GM19023 (cell line): ENCODE data around the gene RUBCNL.
"Not testable (repeated sequence)": the region's sequence is repeated elsewhere in the genome, so short reads cannot be mapped to it uniquely, and the experiment has no call there.

Experiments used
- ATAC-seq: cut with Tn5 transposase; IDR thresholded peaks from one replicate; pipeline ENCODE4 v1.9.1; 2021; ENCODE audit warnings: mild to moderate bottlenecking, moderate library complexity; ENCODE audit not compliant: unreplicated experiment

RUBCNL gene, protein sequence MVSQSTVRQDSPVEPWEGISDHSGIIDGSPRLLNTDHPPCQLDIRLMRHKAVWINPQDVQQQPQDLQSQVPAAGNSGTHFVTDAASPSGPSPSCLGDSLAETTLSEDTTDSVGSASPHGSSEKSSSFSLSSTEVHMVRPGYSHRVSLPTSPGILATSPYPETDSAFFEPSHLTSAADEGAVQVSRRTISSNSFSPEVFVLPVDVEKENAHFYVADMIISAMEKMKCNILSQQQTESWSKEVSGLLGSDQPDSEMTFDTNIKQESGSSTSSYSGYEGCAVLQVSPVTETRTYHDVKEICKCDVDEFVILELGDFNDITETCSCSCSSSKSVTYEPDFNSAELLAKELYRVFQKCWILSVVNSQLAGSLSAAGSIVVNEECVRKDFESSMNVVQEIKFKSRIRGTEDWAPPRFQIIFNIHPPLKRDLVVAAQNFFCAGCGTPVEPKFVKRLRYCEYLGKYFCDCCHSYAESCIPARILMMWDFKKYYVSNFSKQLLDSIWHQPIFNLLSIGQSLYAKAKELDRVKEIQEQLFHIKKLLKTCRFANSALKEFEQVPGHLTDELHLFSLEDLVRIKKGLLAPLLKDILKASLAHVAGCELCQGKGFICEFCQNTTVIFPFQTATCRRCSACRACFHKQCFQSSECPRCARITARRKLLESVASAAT

GRCh38 chr13:46387064-46387851, at the start of gene RUBCNL:
TSS of gene RUBCNL (minus strand) at chr13:46387252. CDS start at chr13:46372475, 14,777 bp downstream.
- ATAC-seq, result peak; percentile 34

GRCh38 chr13:46429558-46429957, 42.5 kb upstream of the RUBCNL start:
- not testable (repeated sequence) for ATAC-seq

DNA sequence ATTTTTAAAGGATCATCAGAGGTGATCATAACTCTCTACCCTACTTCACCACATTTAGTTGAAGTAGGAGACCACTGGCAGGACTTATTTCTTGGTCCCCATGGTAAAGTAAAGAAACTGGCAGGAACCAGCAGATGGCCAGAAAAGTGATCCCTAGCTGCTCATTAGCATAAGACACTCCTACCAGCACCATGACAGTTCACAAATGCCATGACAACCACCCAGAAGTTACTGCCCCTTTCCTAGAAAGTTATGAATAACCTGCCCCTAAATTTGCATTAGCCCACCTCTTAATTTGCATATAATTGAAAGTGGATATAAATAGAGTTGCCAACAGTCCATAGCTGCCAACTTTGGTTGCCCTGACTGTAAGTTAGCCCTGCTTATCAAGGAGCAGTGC, 18.4 kb upstream of the RUBCNL start:
- ATAC-seq, result no peak

GRCh38 chr13:46404733-46405100, 17.7 kb upstream of the RUBCNL start:
- ATAC-seq, result no peak

GRCh38 chr13:46403851-46404732, 17.0 kb upstream of the RUBCNL start:
- no peak for ATAC-seq

DNA sequence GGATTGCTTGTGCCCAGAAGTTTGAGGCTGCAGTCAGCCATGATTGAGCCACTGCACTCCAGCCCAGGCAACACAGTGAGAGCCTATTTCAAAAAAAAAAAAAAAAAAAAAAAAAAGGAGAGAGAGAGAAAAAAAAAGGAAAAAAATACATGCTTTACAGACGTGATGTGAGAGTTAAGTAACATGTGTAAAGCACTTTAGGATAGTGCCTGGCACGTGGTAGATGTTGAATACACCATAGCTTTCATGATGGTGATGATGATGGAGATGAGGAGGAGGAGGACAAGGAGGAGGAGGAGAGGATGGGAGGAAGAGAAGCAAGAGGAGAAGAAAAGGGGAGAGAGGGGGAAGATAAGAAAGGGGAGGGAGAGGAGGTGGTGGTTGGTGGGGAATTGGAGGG, 15.1 kb upstream of the RUBCNL start:
- ATAC-seq, result no peak

GRCh38 chr13:46401432-46401831, 14.4 kb upstream of the RUBCNL start:
- ATAC-seq, result no peak

- ATAC-seq, result no peak
Measured at GRCh38 chr13:46396341-46396740, 9.3 kb upstream of the RUBCNL start.

DNA sequence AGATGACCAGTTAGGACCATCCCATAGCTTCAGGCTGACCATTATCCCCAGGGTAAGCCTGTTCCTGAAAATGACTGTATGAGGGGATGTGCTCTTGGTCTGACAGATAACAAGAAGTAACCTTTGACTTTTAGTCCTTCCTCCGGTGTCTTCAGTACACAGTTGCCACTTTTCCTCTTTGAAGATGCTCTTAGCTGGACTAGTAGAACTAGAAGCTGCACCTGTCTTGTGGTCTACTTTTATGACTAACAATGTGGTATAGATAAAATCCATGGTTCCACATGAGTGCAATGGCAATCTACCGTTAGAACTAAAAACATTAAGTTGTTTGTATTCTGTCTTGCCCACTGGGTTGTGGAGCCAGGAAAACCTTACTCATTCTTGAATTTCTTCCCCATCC, 5.9 kb upstream of the RUBCNL start:
- no peak for ATAC-seq

DNA sequence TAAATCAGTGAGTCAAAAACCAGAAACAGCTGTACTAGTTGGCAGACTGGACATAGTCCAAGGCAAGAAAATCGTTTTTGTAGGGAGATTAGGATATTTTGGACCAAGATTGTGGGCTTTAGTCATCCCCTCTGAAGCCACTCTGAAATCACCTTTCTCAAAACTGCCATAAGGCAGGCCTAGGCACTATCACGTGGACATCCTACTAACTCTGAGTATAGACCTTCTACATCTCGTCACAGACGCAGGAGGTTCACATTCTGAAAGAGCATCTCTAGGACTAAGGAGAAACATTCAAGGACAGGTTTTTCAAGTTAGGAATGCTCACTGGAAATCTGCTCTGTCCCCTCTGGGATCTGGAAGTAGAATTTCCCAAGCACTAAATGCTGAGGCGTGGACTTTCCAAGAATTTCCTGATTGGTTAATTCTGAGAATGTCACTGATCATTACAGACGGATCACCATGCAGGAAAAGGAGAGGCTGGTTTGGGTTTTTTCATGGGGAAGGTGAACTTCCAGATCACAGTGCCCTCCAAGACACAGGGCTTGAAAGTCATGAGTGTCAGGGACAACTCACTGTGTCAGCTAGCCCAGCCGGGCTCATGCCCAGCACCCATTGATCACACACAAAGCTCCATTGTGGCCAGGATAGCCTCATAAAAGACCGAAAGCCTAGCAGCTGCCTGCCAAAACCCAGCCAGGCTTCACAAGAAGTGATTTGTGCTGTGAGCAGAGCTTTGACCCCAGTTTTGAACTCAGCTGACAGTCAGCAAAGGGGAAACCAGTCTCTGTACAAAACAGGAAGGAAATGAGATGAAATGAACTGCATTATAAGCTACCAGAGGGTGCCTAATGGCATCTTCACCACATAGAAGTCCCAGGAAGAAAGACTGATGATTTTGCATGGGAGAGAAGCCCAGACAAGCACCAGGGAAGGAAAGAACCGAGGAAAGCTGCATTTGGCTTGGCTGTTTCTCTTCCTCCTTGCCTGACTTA, 2.7 kb upstream of the RUBCNL start:
- ATAC-seq, result peak; percentile 47

- no peak for ATAC-seq
Measured at GRCh38 chr13:46388846-46389245, 1.8 kb upstream of the RUBCNL start.

- no peak for ATAC-seq
Measured at GRCh38 chr13:46388308-46388707, 1.3 kb upstream of the RUBCNL start.

DNA sequence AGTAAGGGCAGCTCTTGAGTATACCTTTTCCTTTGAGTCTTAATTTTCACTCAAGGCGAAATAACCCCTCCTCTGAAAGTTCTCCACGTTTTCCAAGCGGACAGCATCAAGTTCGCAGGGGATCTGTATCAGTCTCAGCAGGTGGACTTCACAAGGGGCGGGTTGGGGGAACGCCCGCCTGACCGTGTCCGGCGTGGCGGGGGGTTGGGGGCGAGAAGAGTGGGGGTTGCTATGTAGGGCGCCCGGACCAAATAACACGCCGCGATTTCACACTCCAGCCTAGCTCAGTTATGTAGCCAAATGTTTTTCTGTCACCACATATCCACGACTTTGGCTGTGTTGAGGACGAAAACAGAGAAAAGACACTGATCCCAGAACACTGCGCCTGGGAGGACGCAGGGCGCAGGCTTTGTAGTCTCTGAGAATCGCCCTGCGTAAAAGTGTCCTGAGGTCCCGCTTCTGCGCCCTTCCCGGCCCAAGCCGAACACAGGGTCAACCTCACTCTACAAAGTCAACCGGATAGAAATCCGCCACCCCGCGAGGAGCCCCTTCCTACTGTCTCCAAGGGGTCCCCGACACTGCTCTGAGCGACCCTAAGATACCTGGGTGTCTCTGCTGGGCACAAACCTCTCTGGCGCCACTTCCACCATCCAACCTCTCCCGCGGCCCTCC, 524 bp downstream of the RUBCNL start:
- ATAC-seq, result peak; percentile 1

DNA sequence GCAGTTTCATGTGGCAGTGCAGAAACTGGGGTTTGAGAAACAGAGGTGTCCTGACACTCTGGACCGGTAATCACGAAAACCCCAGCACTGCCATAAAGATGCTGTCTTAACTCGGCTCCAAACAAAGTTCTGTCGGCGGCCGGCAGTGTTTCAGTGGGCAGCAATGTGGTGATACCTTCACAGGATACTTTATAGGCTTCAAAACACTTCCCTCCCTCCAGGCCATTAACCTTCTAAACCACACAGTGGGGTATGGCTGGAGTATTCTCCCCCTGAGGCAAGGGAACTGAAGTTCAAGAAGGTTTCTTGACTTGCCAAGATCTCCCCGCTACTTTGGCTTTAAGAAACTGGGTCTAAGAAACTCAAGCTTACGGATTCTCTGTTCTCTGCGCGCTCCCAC, 1.1 kb downstream of the RUBCNL start:
- ATAC-seq, result no peak

- no peak for ATAC-seq
Measured at GRCh38 chr13:46383383-46383782, 3.7 kb downstream of the RUBCNL start.

GRCh38 chr13:46382224-46382623, 4.8 kb downstream of the RUBCNL start:
- ATAC-seq, result no peak

DNA sequence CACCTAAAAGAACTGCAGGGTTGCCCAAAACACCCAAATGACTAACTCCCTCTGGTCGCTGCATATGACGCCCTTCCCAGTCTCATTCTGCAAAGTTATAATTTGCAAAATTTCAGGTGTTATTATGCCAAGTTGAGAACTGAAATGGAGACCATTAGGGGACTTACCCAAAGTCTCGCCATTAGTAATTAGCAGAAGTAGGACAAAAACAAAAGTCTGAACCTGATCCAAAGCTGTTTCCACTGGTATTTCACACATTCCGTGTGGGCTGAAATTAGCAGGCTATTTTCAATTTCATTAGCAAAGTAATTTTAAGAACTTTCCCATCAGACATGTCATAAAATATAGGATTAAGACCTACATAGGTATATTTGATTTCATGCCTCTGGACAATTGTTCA, 6.8 kb downstream of the RUBCNL start:
- no peak for ATAC-seq

DNA sequence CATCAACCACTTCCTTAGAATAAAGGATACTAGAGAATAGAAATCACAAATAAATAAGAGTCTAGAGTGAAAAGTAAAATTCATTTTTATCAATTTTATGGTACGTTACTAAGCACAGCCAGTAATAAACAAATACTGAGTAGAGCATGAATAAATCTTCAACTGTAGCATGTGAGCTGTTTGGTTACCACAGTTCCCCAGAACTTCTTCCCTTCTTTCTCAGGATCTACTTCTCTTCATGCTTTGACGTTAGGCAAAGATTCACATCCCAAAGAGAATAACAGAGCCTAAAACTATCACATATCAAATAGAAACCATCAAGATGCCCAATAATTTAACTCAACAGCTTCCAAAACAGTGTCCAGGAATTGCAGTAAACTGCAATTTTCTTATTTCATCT, 7.4 kb downstream of the RUBCNL start:
- no peak for ATAC-seq

DNA sequence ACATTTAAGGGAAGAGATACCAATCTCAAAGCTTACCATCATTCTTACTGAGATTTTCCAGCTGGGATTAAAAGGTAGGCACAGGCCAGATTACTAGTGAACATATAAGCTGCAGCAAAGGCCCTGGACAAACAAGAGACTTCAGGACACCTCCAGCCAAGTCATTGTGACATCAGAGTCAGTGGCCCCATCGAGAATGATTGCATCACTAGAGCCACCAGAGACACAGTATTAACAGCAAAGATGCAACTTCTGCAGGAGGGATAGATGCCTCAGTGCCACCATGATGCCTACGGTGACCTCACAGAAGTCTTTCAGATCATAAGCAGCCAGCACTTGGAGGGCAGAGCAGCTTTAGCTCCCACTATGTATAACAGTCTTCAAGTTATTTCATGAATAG, 8.6 kb downstream of the RUBCNL start:
- no peak for ATAC-seq
